HCT116 (cell line): ENCODE results near the gene SFXN5. TPM values are rescaled to one million over a fixed set of nuclear protein-coding genes. Genes with fewer than 3 reads are reported as not detected.

Source experiments
- ATAC-seq: fragments of 200-7000 bp; cut with Tn5 transposase; 2 replicates; pipeline ENCODE4 v1.9.1; 2020; ENCODE audit warnings: mild to moderate bottlenecking, moderate library complexity
- BruUV-seq: library from RNA; stranded (reverse); fragments of 400-500 nt; replicated peaks from 2 replicates; lab custom pipeline; 2021; lab: Mats Ljungman, UMichigan
- CTCF ChIA-PET: fragments of 300-600 bp; sonication (Branson Sonifier 250); formaldehyde crosslinking; loops from one replicate; lab custom pipeline; 2021; ENCODE audit warnings: antibody characterized with exemption; lab: Charles Lee
- POLR2A ChIA-PET: fragments of 300-600, 350-600 bp; sonication (Branson Sonifier 250); formaldehyde crosslinking; loops from one replicate; lab custom pipeline; 2021; ENCODE audit warnings: antibody characterized with exemption; lab: Charles Lee
- RAD21 ChIA-PET, 2 experiments: fragments of 300-600 bp; sonication (Branson Sonifier 250); formaldehyde crosslinking; loops; one replicate each; lab custom pipeline; 2023; ENCODE audit warnings: low total read pairs in 2 of 2; ENCODE audit not compliant: uncharacterized antibody in 2 of 2, unreplicated experiment in 2 of 2, low non-redundant PET in 1 of 2; lab: Charles Lee
- DNase-seq: peaks from one replicate; pipeline ENCODE4 v3.0.0-alpha.2; 2010; ENCODE audit warnings: low read depth, low spot score
- H2AFZ ChIP-seq: fragments of 200-600 bp; shearing (Covaris generic), sonication (generic); 2 replicates; pipeline ENCODE4 v1.6.1; 2017; ENCODE audit warnings: low read depth, mixed run types, mixed read lengths, antibody characterized with exemption, low read length; ENCODE audit not compliant: poor library complexity, severe bottlenecking
- H3K27ac ChIP-seq: 2 replicates; pipeline ENCODE4 v1.5.1; 2012; ENCODE audit warnings: low read depth, low read length
- H3K27me3 ChIP-seq: fragments of 200-600 bp; sonication (generic); 2 replicates; pipeline ENCODE4 v1.6.1; 2016; ENCODE audit warnings: mixed run types, low read length, mixed read lengths; ENCODE audit not compliant: insufficient read depth
- H3K36me3 ChIP-seq, 2 experiments: fragments of 200-500 bp in 1 of 2; fragments of 200-600 bp in 1 of 2; sonication (Bioruptor generic) in 1 of 2; sonication (generic) in 1 of 2; 2 replicates each; pipeline versions ENCODE4 v1.5.1 to v1.6.1; 2014 to 2016; ENCODE audit warnings: low read length in 2 of 2, inconsistent platforms in 1 of 2, mixed read lengths in 1 of 2, mixed run types in 1 of 2; ENCODE audit not compliant: insufficient read depth in 2 of 2, control insufficient read depth in 1 of 2
- H3K4me1 ChIP-seq, 2 experiments: fragments of 200-600 bp in 1 of 2; sonication (generic) in 1 of 2; 2 replicates each; pipeline versions ENCODE4 v1.5.1 to v1.6.1; 2012 to 2017; ENCODE audit warnings: low read length in 2 of 2, inconsistent platforms in 1 of 2, mild to moderate bottlenecking in 1 of 2, mixed read lengths in 1 of 2, mixed run types in 1 of 2, moderate library complexity in 1 of 2; ENCODE audit not compliant: insufficient read depth in 2 of 2, control insufficient read depth in 1 of 2
- H3K4me2 ChIP-seq: fragments of 200-600 bp; sonication (generic); 2 replicates; pipeline ENCODE4 v1.6.1; 2017; ENCODE audit warnings: mixed run types, low read length, mixed read lengths
- H3K4me3 ChIP-seq, 2 experiments: fragments of 200-600 bp in 1 of 2; sonication (generic) in 1 of 2; replicated peaks in 1 of 2; 2 replicates each; pipeline ENCODE4 v1.5.1; 2011 to 2016; ENCODE audit warnings: low read length in 2 of 2, control low read depth in 1 of 2, low read depth in 1 of 2, mild to moderate bottlenecking in 1 of 2, mixed read lengths in 1 of 2, mixed run types in 1 of 2
- H3K79me2 ChIP-seq: fragments of 200-600 bp; sonication (generic); 2 replicates; pipeline ENCODE4 v1.6.1; 2017; ENCODE audit warnings: mild to moderate bottlenecking, mixed run types, low read length, moderate library complexity, mixed read lengths; ENCODE audit not compliant: insufficient read depth
- H3K9ac ChIP-seq: fragments of 200-600 bp; sonication (generic); 2 replicates; pipeline ENCODE4 v1.6.1; 2016; ENCODE audit warnings: low read length, mixed read lengths
- H3K9me2 ChIP-seq: fragments of 200-600 bp; sonication (generic), shearing (Covaris generic); 2 replicates; pipeline ENCODE4 v1.6.1; 2017; ENCODE audit warnings: mixed run types, mild to moderate bottlenecking, moderate library complexity; ENCODE audit not compliant: insufficient read depth
- H3K9me3 ChIP-seq, 2 experiments: fragments of 200-500 bp in 1 of 2; fragments of 200-600 bp in 1 of 2; sonication (Bioruptor generic) in 1 of 2; sonication (generic) in 1 of 2; 2 replicates each; pipeline ENCODE4 v1.6.1; 2014 to 2017; ENCODE audit warnings: low read length in 2 of 2, mixed read lengths in 2 of 2, inconsistent platforms in 1 of 2, low read depth in 1 of 2, mild to moderate bottlenecking in 1 of 2, mixed run types in 1 of 2, moderate library complexity in 1 of 2; ENCODE audit not compliant: control insufficient read depth in 1 of 2, insufficient read depth in 1 of 2
- H4K20me1 ChIP-seq: fragments of 200-600 bp; sonication (generic), shearing (Covaris generic); 2 replicates; pipeline ENCODE4 v1.6.1; 2017; ENCODE audit warnings: mixed run types, mild to moderate bottlenecking, moderate library complexity; ENCODE audit not compliant: insufficient read depth
- CTCF ChIP-seq, 3 experiments: fragments of 200-600 bp in 1 of 3; sonication (generic) in 1 of 3; IDR thresholded peaks in 2 of 3; conservative IDR thresholded peaks in 1 of 3; 2 replicates each; pipeline ENCODE4 v1.5.1; 2012 to 2017; ENCODE audit warnings: low read depth in 2 of 3, low read length in 2 of 3, antibody characterized with exemption in 1 of 3, borderline replicate concordance in 1 of 3, control low read depth in 1 of 3, mild to moderate bottlenecking in 1 of 3, mixed read lengths in 1 of 3, mixed run types in 1 of 3, moderate library complexity in 1 of 3; ENCODE audit not compliant: insufficient read depth in 1 of 3
- EGR1 ChIP-seq: IDR thresholded peaks from 2 replicates; pipeline ENCODE4 v1.6.1; 2012; ENCODE audit warnings: low read depth
- ELF1 ChIP-seq: IDR thresholded peaks from 2 replicates; pipeline ENCODE4 v1.6.1; 2012; ENCODE audit warnings: low read depth, borderline replicate concordance
- EZH2 ChIP-seq: fragments of 200-600 bp; sonication (generic); IDR thresholded peaks from 2 replicates; pipeline ENCODE4 v1.6.1; 2017; ENCODE audit warnings: antibody characterized with exemption, mixed run types
- EZH2phosphoT487 ChIP-seq: fragments of 200-600 bp; IDR thresholded peaks from 2 replicates; pipeline ENCODE4 v1.6.1; 2018; ENCODE audit warnings: antibody characterized with exemption, borderline replicate concordance
- JUND ChIP-seq: IDR thresholded peaks from 2 replicates; pipeline ENCODE4 v1.6.1; 2012
- POLR2A ChIP-seq: IDR thresholded peaks from 2 replicates; pipeline ENCODE4 v1.7.0; 2011; ENCODE audit warnings: borderline replicate concordance; ENCODE audit not compliant: insufficient read depth, insufficient read length; ENCODE audit errors: extremely low read depth
- POLR2AphosphoS5 ChIP-seq: IDR thresholded peaks from 2 replicates; pipeline ENCODE4 v1.6.1; 2011; ENCODE audit warnings: mild to moderate bottlenecking, low read depth, low read length, moderate library complexity
- SIN3A ChIP-seq: IDR thresholded peaks from 2 replicates; pipeline ENCODE4 v1.6.1; 2012; ENCODE audit warnings: low read depth
- SP1 ChIP-seq: IDR thresholded peaks from 2 replicates; pipeline ENCODE4 v1.6.1; 2012; ENCODE audit warnings: low read depth
- YY1 ChIP-seq: IDR thresholded peaks from 2 replicates; pipeline ENCODE4 v1.6.1; 2011; ENCODE audit warnings: low read length, low read depth, moderate library complexity, mild to moderate bottlenecking; ENCODE audit not compliant: insufficient replicate concordance; ENCODE audit errors: extremely low read depth
- ZFX ChIP-seq: fragments of 450-650 bp; IDR thresholded peaks from 2 replicates; pipeline ENCODE4 v1.6.1; 2017
- intact Hi-C: fragments of 100-400 bp; cut with micrococcal nuclease; formaldehyde crosslinking; loops from 2 replicates; pipeline ENCODE4 v1.10.0; 2022
- total RNA-seq: library from RNA; stranded (reverse); gene quantifications from one replicate; pipeline ENCODE4 v1.2.1, GENCODE V29; 2021; ENCODE audit not compliant: unreplicated experiment
- TF ChIP-seq, protein P1 (sequence below): IDR thresholded peaks from 2 replicates; pipeline ENCODE4 v1.6.1; 2011; ENCODE audit warnings: mild to moderate bottlenecking, low read length, moderate library complexity; ENCODE audit not compliant: insufficient replicate concordance; ENCODE audit errors: extremely low read depth
- TF ChIP-seq, protein P2 (sequence below): IDR thresholded peaks from 2 replicates; pipeline ENCODE4 v1.6.1; 2012

Gene SFXN5
- total RNA-seq, 1 experiment from 2014 or later: 10.0 TPM

DNA sequence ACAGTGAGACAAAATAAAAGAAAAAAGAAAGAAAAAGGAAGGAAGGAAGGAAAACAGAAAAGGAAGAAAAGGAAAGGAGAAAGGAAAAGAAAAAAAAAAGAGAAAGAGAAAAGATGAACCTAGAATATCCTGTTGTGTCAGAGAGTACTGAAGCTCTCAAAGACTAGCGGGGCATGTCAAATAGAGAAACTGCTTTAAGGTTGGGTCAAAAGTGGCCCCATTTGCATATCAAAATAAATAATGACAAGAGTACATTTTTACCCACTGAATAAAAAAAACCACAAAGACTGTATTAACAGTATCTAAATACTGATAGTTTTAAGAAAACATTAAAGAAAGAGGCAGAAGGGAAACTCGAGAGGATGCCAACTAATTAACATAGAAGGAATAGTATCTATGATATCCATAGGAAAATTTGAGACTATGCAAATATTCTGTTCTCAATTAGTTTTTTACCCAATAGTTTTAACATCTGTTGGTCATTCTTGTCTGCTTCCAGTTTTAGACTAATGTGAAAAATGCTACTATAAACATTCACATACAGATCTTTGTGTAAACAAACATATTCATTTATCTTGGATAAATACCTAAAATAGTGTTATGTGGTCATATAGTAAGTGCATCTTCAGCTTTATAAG, 53.2 kb downstream of the SFXN5 start:
- H3K79me2 ChIP-seq: no peaks in the 10 kb centered on the region
- intact Hi-C loops: no loop called here
- H3K27ac ChIP-seq: no peak overlapping the region
- H3K4me3 ChIP-seq: no peak overlapping the region
- H3K4me1 ChIP-seq: peaks cover 7 to 11% of the 10 kb centered on the region in 2 experiments; a peak in 3 of 4 replicates
- ChIA-PET RAD21 (no interaction called here), CTCF (no interaction called here)
- H3K27me3 ChIP-seq: no peaks in the 10 kb centered on the region
- ATAC-seq: no peak
- H3K36me3 ChIP-seq: no peaks in the 10 kb centered on the region
- H3K9me3 ChIP-seq: no peaks in the 10 kb centered on the region
- H3K9me2 ChIP-seq: no peaks in the 10 kb centered on the region
- DNase-seq: no peak
- H3K4me2 ChIP-seq: no peak overlapping the region
- BruUV-seq: no TSS peak
- TF ChIP-seq, protein P1, sequence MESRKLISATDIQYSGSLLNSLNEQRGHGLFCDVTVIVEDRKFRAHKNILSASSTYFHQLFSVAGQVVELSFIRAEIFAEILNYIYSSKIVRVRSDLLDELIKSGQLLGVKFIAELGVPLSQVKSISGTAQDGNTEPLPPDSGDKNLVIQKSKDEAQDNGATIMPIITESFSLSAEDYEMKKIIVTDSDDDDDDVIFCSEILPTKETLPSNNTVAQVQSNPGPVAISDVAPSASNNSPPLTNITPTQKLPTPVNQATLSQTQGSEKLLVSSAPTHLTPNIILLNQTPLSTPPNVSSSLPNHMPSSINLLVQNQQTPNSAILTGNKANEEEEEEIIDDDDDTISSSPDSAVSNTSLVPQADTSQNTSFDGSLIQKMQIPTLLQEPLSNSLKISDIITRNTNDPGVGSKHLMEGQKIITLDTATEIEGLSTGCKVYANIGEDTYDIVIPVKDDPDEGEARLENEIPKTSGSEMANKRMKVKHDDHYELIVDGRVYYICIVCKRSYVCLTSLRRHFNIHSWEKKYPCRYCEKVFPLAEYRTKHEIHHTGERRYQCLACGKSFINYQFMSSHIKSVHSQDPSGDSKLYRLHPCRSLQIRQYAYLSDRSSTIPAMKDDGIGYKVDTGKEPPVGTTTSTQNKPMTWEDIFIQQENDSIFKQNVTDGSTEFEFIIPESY: no peak
- TF ChIP-seq, protein P2, sequence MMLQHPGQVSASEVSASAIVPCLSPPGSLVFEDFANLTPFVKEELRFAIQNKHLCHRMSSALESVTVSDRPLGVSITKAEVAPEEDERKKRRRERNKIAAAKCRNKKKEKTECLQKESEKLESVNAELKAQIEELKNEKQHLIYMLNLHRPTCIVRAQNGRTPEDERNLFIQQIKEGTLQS: no peak
- TF ChIP-seq ZFX: no peak
- no peak for TF ChIP-seq EGR1
- TF ChIP-seq POLR2AphosphoS5: no peak
- no peak for TF ChIP-seq POLR2A
- TF ChIP-seq SIN3A: no peak
- TF ChIP-seq, all 23 proteins: peak for 0
- H4K20me1 ChIP-seq: no peaks in the 10 kb centered on the region
- no peak overlapping the region for H3K9ac ChIP-seq
- no peak overlapping the region for H2AFZ ChIP-seq
- POLR2A ChIA-PET: no interaction called here

DNA sequence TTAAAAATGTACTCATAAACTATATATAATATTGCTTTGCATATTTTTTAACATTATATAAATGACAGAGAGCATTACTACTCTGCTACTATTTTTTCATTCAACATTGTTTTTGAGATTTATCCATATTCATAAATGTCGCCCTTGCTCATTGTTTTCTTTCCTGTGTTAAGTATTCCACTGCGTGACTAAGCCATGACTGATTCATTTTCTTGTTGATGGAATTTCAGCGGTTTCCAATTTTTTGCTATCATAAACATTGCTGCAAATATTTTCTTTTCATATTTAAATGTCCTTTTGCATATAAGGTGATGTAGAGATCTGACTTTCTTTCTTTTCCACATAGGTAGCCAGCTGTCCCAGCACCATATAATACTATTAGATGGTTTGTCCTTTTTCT, 57.6 kb downstream of the SFXN5 start:
- BruUV-seq: no TSS peak
- H3K27me3 ChIP-seq: no peaks in the 10 kb centered on the region
- H3K4me2 ChIP-seq: no peak overlapping the region
- no peaks in the 10 kb centered on the region for H4K20me1 ChIP-seq
- TF ChIP-seq ELF1 (no peak), CTCF (IDR thresholded peaks at IDR 0.05 in 2 of 3, conservative IDR thresholded peaks at IDR 0.05 in 1 of 3; ENCODE audit: borderline replicate concordance in 1 of 3, insufficient read depth in 1 of 3, low read depth in 2 of 3, low read length in 2 of 3) (no peak), ZFX (no peak), EZH2phosphoT487 (no peak), EZH2 (no peak), SP1 (no peak), JUND (no peak), YY1 (no peak), POLR2A (no peak)
- H3K9ac ChIP-seq: no peak overlapping the region
- H3K4me3 ChIP-seq: no peak overlapping the region
- no peak overlapping the region for H2AFZ ChIP-seq
- H3K4me1 ChIP-seq: no peaks in the 10 kb centered on the region
- no peaks in the 10 kb centered on the region for H3K79me2 ChIP-seq
- CTCF ChIA-PET: no interaction called here
- DNase-seq (no peak), ATAC-seq (no peak)
- intact Hi-C loops: no loop called here
- no peak overlapping the region for H3K27ac ChIP-seq
- no peaks in the 10 kb centered on the region for H3K36me3 ChIP-seq
- H3K9me3 ChIP-seq: no peaks in the 10 kb centered on the region
- POLR2A ChIA-PET: no interaction called here
- no peaks in the 10 kb centered on the region for H3K9me2 ChIP-seq
- RAD21 ChIA-PET: no interaction called here
